GM12878 (cell line): ENCODE data around the gene GABBR2. TPM values are rescaled to one million over a fixed set of nuclear protein-coding genes. Genes with fewer than 3 reads are reported as not detected.

Experiments used
- ATAC-seq: fragments of 200-7000 bp; cut with Tn5 transposase; 3 replicates; pipeline ENCODE4 v1.9.1; 2020; ENCODE audit warnings: mild to moderate bottlenecking, moderate library complexity
- BruUV-seq: library from RNA; stranded (reverse); fragments of 400-500 nt; replicated peaks from 2 replicates; lab custom pipeline; 2021; lab: Mats Ljungman, UMichigan
- CTCF ChIA-PET: fragments of 300-600 bp; sonication (Branson Sonifier 250); formaldehyde crosslinking; extraction: SDS; loops from one replicate; lab custom pipeline; 2021; ENCODE audit warnings: inconsistent platforms; lab: Yijun Ruan, JAX
- POLR2A ChIA-PET: fragments of 350-600 bp; formaldehyde crosslinking; extraction: SDS; loops from one replicate; lab custom pipeline; 2021; ENCODE audit warnings: inconsistent platforms; lab: Charles Lee
- RAD21 ChIA-PET: fragments of 300-600 bp; sonication (Branson Sonifier 250); formaldehyde crosslinking; loops from one replicate; lab custom pipeline; 2023; ENCODE audit warnings: antibody characterized with exemption; ENCODE audit not compliant: unreplicated experiment; lab: Charles Lee
- SMC1A ChIA-PET: fragments of 300-600 bp; sonication (Branson Sonifier 250); formaldehyde crosslinking; loops from one replicate; lab custom pipeline; 2023; ENCODE audit not compliant: unreplicated experiment, uncharacterized antibody; lab: Charles Lee
- DNase-seq: peaks from one replicate; pipeline ENCODE4 v3.0.0-alpha.2; 2011; ENCODE audit warnings: low read depth, low spot score
- FAIRE-seq: peaks from 3 replicates; lab custom pipeline; 2011; peaks lifted over from hg19 to GRCh38; lab: Jason Lieb, UNC
- H2AFZ ChIP-seq: 2 replicates; pipeline ENCODE4 v1.6.0; 2011; ENCODE audit warnings: low read depth, low read length, control low read depth; ENCODE audit not compliant: control insufficient read depth
- H3K27ac ChIP-seq: 2 replicates; pipeline ENCODE4 v1.5.1; 2011; ENCODE audit warnings: control low read depth; ENCODE audit not compliant: control insufficient read depth, insufficient read depth
- H3K27me3 ChIP-seq, 2 experiments: replicated peaks in 1 of 2; 2 replicates each; pipeline versions ENCODE4 v1.6.0 to v1.6.1; 2011; ENCODE audit warnings: low read length in 1 of 2; ENCODE audit not compliant: control insufficient read depth in 2 of 2, insufficient read depth in 2 of 2
- H3K36me3 ChIP-seq, 2 experiments: 2 replicates each; pipeline ENCODE4 v1.5.1; 2011; ENCODE audit warnings: low read length in 1 of 2; ENCODE audit not compliant: control insufficient read depth in 2 of 2, insufficient read depth in 2 of 2
- H3K4me1 ChIP-seq: 2 replicates; pipeline ENCODE4 v1.6.1; 2011; ENCODE audit warnings: mild to moderate bottlenecking, low read length, moderate library complexity, mixed read lengths; ENCODE audit not compliant: control insufficient read depth, insufficient read depth
- H3K4me2 ChIP-seq: 2 replicates; pipeline ENCODE4 v1.6.0; 2011; ENCODE audit warnings: control low read depth; ENCODE audit not compliant: control insufficient read depth, insufficient read depth
- H3K4me3 ChIP-seq: fragments of 200-600 bp; sonication (generic); 2 replicates; pipeline ENCODE4 v1.5.1; 2016
- H3K79me2 ChIP-seq: 2 replicates; pipeline ENCODE4 v1.6.0; 2011; ENCODE audit warnings: low read length; ENCODE audit not compliant: control insufficient read depth, insufficient read depth
- H3K9ac ChIP-seq: 2 replicates; pipeline ENCODE4 v1.8.0; 2011; ENCODE audit warnings: low read length, control low read depth, mixed read lengths; ENCODE audit not compliant: control insufficient read depth, insufficient read depth
- H3K9me3 ChIP-seq: replicated peaks from 3 replicates; pipeline ENCODE4 v1.5.1; 2011; ENCODE audit warnings: mild to moderate bottlenecking, low read length; ENCODE audit not compliant: control insufficient read depth, insufficient read depth
- H4K20me1 ChIP-seq: 2 replicates; pipeline ENCODE4 v1.6.0; 2011; ENCODE audit not compliant: control insufficient read depth, insufficient read depth
- BCL3 ChIP-seq: IDR thresholded peaks from 2 replicates; pipeline ENCODE4 v1.6.1; 2011; ENCODE audit warnings: borderline replicate concordance, low read depth, mild to moderate bottlenecking, moderate library complexity, low read length; ENCODE audit not compliant: insufficient read depth, poor library complexity, severe bottlenecking
- CHD4 ChIP-seq: fragments of 200-600 bp; sonication (generic); IDR thresholded peaks from 2 replicates; pipeline ENCODE4 v1.6.1; 2016; ENCODE audit warnings: mild to moderate bottlenecking
- CUX1 ChIP-seq: IDR thresholded peaks from 2 replicates; pipeline ENCODE4 v1.6.1; 2012; ENCODE audit warnings: improper control_type of control experiment, low read depth, low read length; ENCODE audit not compliant: insufficient replicate concordance
- IKZF2 ChIP-seq, 2 experiments: fragments of 450-650 bp; IDR thresholded peaks; 2 replicates each; pipeline ENCODE4 v1.6.1; 2017; ENCODE audit warnings: mild to moderate bottlenecking in 2 of 2, moderate library complexity in 2 of 2
- NFYA ChIP-seq: IDR thresholded peaks from 2 replicates; pipeline ENCODE4 v1.6.1; 2011; ENCODE audit warnings: low read depth, mild to moderate bottlenecking, low read length, improper control_type of control experiment, borderline replicate concordance
- NKRF ChIP-seq: fragments of 450-650 bp; conservative IDR thresholded peaks from 2 replicates; pipeline ENCODE4 v1.6.1; 2017; ENCODE audit warnings: mild to moderate bottlenecking, moderate library complexity
- RELA ChIP-seq: fragments of 450-650 bp; IDR thresholded peaks from 2 replicates; pipeline ENCODE4 v1.8.0; 2014; ENCODE audit warnings: borderline replicate concordance; ENCODE audit not compliant: partially characterized antibody
- SIX5 ChIP-seq: IDR thresholded peaks from 2 replicates; pipeline ENCODE4 v1.6.1; 2011; ENCODE audit warnings: mild to moderate bottlenecking, low read depth, low read length, moderate library complexity; ENCODE audit not compliant: severe bottlenecking
- SREBF1 ChIP-seq: IDR thresholded peaks from 2 replicates; pipeline ENCODE4 v1.6.1; 2012; ENCODE audit warnings: mild to moderate bottlenecking, low read length
- STAT1 ChIP-seq: fragments of 450-650 bp; conservative IDR thresholded peaks from 2 replicates; pipeline ENCODE4 v1.6.1; 2014; ENCODE audit warnings: antibody characterized with exemption, mild to moderate bottlenecking
- STAT3 ChIP-seq: IDR thresholded peaks from 2 replicates; pipeline ENCODE4 v1.6.1; 2011; ENCODE audit warnings: low read depth, low read length, improper control_type of control experiment
- TAF1 ChIP-seq: IDR thresholded peaks from 2 replicates; pipeline ENCODE4 v1.6.1; 2011; ENCODE audit warnings: mild to moderate bottlenecking, low read depth, low read length, borderline replicate concordance
- TBL1XR1 ChIP-seq: IDR thresholded peaks from 2 replicates; pipeline ENCODE4 v1.6.1; 2012; ENCODE audit warnings: low read depth, low read length, improper control_type of control experiment
- ZNF622 ChIP-seq: fragments of 450-650 bp; IDR thresholded peaks from 2 replicates; pipeline ENCODE4 v1.6.1; 2017; ENCODE audit warnings: mild to moderate bottlenecking, inconsistent platforms
- ZZZ3 ChIP-seq: IDR thresholded peaks from 2 replicates; pipeline ENCODE4 v1.6.1; 2011; ENCODE audit warnings: low read depth; ENCODE audit not compliant: control insufficient read depth, insufficient read length
- WGBS: methylation state at CpG from one replicate; pipeline ENCODE4 v1.1.6; 2016; ENCODE audit warnings: low lambda C conversion rate; ENCODE audit not compliant: insufficient replicate concordance, insufficient coverage; ENCODE audit errors: missing lambda C conversion rate; 5-methylcytosine and 5-hydroxymethylcytosine counted together
- in situ Hi-C: fragments of 300-500 bp; cut with MboI; formaldehyde crosslinking; loops from 9 replicates; pipeline ENCODE4 v1.14.3; 2018; ENCODE audit warnings: mixed read lengths
- intact Hi-C: fragments of 100-400 bp; cut with micrococcal nuclease; formaldehyde crosslinking; loops from one replicate; pipeline ENCODE4 v1.14.2; 2022; ENCODE audit not compliant: unreplicated experiment
- polyA plus RNA-seq, 11 experiments: library from polyadenylated mRNA; depleted of rRNA in 4 of 11; unstranded in 6 of 11; stranded (reverse) in 5 of 11; fragments of >200 nt; fragmentation: Nextera tagmentation in 4 of 11; fragmentation: Illumina TruSeq in 1 of 11; extraction: Ambion mirVana in 4 of 11; extraction: Trizol in 1 of 11; gene quantifications; 1 replicate in 1 of 11; 2 replicates in 10 of 11; pipeline versions ENCODE4 v1.2.1 to v1.2.3, GENCODE V29; 2011 to 2016; ENCODE audit warnings: inconsistent platforms in 2 of 11, missing spikeins in 2 of 11, low read depth in 1 of 11
- total RNA-seq, 4 experiments: library from RNA; depleted of rRNA in 3 of 4; stranded (reverse); fragments of >200 nt in 3 of 4; fragmentation: Illumina TruSeq in 1 of 4; extraction: Trizol in 1 of 4; gene quantifications; 2 replicates each; pipeline versions ENCODE4 v1.2.1 to v1.2.3, GENCODE V29; 2013 to 2021

The GABBR2 gene
- total and polyA plus RNA-seq, 10 of the 15 experiments (the other 5 are each of a cell fraction or from before 2014, with no cell fraction given): 0.02 to 2.2 (median 0.06) TPM; not detected in 2

GRCh38 chr9:98641695-98642094 is 67.0 kb downstream of the GABBR2 start:
- DNase-seq (no peak), FAIRE-seq (no peak), ATAC-seq (no peak)
- peaks cover 0 to 2% of the 10 kb centered on the region in 2 experiments; a peak in 3 of 4 replicates for H3K27me3 ChIP-seq
- H3K4me2 ChIP-seq: no peak overlapping the region
- intact Hi-C loops (no loop called here), in situ Hi-C loops (no loop called here)
- H2AFZ ChIP-seq: no peak overlapping the region
- no peaks in the 10 kb centered on the region for H3K4me1 ChIP-seq
- WGBS: 42% methylated on average over 9 of the region's 10 CpGs
- no peak overlapping the region for H3K27ac ChIP-seq
- H3K9ac ChIP-seq: no peak overlapping the region
- H3K9me3 ChIP-seq: no peaks in the 10 kb centered on the region
- POLR2A ChIA-PET: no interaction called here
- no peaks in the 10 kb centered on the region for H3K79me2 ChIP-seq
- no peak overlapping the region for H3K4me3 ChIP-seq
- CTCF ChIA-PET: interaction anchor here (0.6 kb wide), 1 partner anchor 105 kb away, joined by 3 read pairs; no protein-coding TSS in a partner anchor
- BruUV-seq: no TSS peak
- H4K20me1 ChIP-seq: no peaks in the 10 kb centered on the region
- H3K36me3 ChIP-seq: no peaks in the 10 kb centered on the region
- SMC1A ChIA-PET: no interaction called here
- RAD21 ChIA-PET: no interaction called here
- TF ChIP-seq STAT3 (no peak), IKZF2 (IDR thresholded peaks at IDR 0.05) (no peak), CUX1 (no peak), TBL1XR1 (no peak), RELA (no peak), ZNF622 (no peak), TAF1 (no peak), CHD4 (no peak), SIX5 (no peak), BCL3 (no peak), ZZZ3 (no peak), SREBF1 (no peak), STAT1 (no peak), NKRF (no peak), NFYA (no peak)
